ENCODE data around the gene DNAH7. TPM values are rescaled to one million over a fixed set of nuclear protein-coding genes. Genes with fewer than 3 reads are reported as not detected.

The DNAH7 gene
- total and polyA plus RNA-seq, 9 donors, result 0.30 to 27.3 (median 1.6) TPM

DNA sequence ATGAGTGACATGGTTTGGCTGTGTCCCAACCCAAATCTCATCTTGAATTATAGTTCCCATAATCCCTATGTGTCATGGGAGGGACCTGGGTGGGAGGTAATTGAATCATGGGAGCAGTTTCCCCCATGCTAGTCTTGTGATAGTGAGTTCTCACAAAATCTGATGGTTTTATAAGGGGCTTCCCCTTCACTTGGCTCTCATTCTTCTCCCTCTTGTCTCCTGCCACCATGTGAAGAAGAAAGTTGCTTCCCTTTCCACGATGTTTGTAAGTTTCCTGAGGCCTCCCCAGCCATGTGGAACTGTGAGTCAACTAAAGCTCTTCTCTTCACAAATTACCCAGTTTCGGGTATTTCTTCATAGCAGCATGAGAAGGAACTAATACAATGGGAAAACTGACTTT, 14.0 kb downstream of the DNAH7 start:
- TF ChIP-seq POLR2A (IDR thresholded peaks at IDR 0.05) (no peak), CTCF (IDR thresholded peaks at IDR 0.05) (no peak), EP300 (IDR thresholded peaks at IDR 0.05) (no peak)
- Histone ChIP-seq H3K9me3 (no peaks in the 10 kb centered on the region), H3K4me3 (no peak overlapping the region), H3K4me1 (ENCODE audit: insufficient read depth) (no peaks in the 10 kb centered on the region), H3K27ac (no peak overlapping the region), H3K36me3 (no peaks in the 10 kb centered on the region), H3K27me3 (no peaks in the 10 kb centered on the region)
- no peak for DNase-seq
- intact Hi-C loops (cut with DNase I), result no loop called here
- 89 to 95% (median 89%) methylated on average over 2 of the region's 2 CpGs for WGBS, 3 donors

- TF ChIP-seq POLR2A (IDR thresholded peaks at IDR 0.05) (no peak), EP300 (IDR thresholded peaks at IDR 0.05) (no peak), CTCF (IDR thresholded peaks at IDR 0.05) (no peak)
- Histone ChIP-seq H3K36me3 (no peaks in the 10 kb centered on the region), H3K9me3 (no peaks in the 10 kb centered on the region), H3K27ac (no peak overlapping the region), H3K4me3 (no peak overlapping the region), H3K27me3 (no peaks in the 10 kb centered on the region), H3K4me1 (ENCODE audit: insufficient read depth) (no peaks in the 10 kb centered on the region)
- no peak for DNase-seq
- WGBS, 3 donors, result 91 to 93% (median 91%) methylated on average over 7 of the region's 7 CpGs
- intact Hi-C loops (cut with DNase I), result no loop called here
Observed at GRCh38 chr2:196046123-196046917, 22.3 kb downstream of the DNAH7 start.

- H3K9me3 ChIP-seq, result no peaks in the 10 kb centered on the region
- no peaks in the 10 kb centered on the region for H3K36me3 ChIP-seq
- DNase-seq, result no peak
- no peak overlapping the region for H3K27ac ChIP-seq
- H3K27me3 ChIP-seq, result no peaks in the 10 kb centered on the region
- H3K4me1 ChIP-seq (ENCODE audit: insufficient read depth), result no peaks in the 10 kb centered on the region
- TF ChIP-seq EP300 (IDR thresholded peaks at IDR 0.05) (no peak), POLR2A (IDR thresholded peaks at IDR 0.05) (no peak), CTCF (IDR thresholded peaks at IDR 0.05) (no peak)
- no peak overlapping the region for H3K4me3 ChIP-seq
- intact Hi-C loops (cut with DNase I), result no loop called here
Observed at GRCh38 chr2:196041786-196042185, 26.9 kb downstream of the DNAH7 start.

DNA sequence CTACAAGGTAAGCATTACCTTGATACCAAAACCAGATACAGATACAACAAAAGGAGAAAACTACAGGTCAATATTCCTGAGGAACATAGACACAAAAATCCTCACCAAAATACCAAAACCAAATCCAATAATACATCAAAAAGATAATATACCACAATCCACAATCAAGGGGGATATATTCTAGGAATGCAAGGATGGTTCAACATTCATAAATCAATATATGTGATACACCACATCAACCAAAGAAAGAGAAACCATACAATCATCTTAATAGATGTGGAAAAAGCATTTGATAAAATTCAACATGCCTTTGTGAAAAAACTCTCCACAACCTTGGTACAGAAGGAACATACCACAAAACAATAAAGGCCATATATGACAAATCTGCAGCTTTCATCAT, 28.4 kb downstream of the DNAH7 start:
- Histone ChIP-seq H3K4me1 (ENCODE audit: insufficient read depth) (no peaks in the 10 kb centered on the region), H3K27ac (no peak overlapping the region), H3K27me3 (no peaks in the 10 kb centered on the region), H3K36me3 (no peaks in the 10 kb centered on the region), H3K4me3 (no peak overlapping the region), H3K9me3 (no peaks in the 10 kb centered on the region)
- no peak for DNase-seq
- TF ChIP-seq POLR2A (IDR thresholded peaks at IDR 0.05) (no peak), EP300 (IDR thresholded peaks at IDR 0.05) (no peak), CTCF (IDR thresholded peaks at IDR 0.05) (no peak)
- intact Hi-C loops (cut with DNase I), result no loop called here

Data from ovary (tissue), 9 donors.